GM12878 (cell line): Measurements from ENCODE around the gene RMND5A. TPM values are rescaled to one million over a fixed set of nuclear protein-coding genes. Genes with fewer than 3 reads are reported as not detected.

ENCODE experiments used
- ATF7 ChIP-seq: fragments of 450-650 bp; IDR thresholded peaks from 2 replicates; pipeline ENCODE4 v1.6.1; 2016; ENCODE audit warnings: low read depth, mild to moderate bottlenecking
- ESRRA ChIP-seq: IDR thresholded peaks from 2 replicates; pipeline ENCODE4 v1.6.1; 2012; ENCODE audit warnings: mild to moderate bottlenecking, low read length, improper control_type of control experiment
- FOXK2 ChIP-seq: fragments of 450-650 bp; IDR thresholded peaks from 2 replicates; pipeline ENCODE4 v1.6.1; 2017; ENCODE audit warnings: mild to moderate bottlenecking, moderate library complexity
- HCFC1 ChIP-seq: fragments of 150-350 bp; IDR thresholded peaks from 2 replicates; pipeline ENCODE4 v1.6.1; 2014; ENCODE audit warnings: low read length
- HDAC6 ChIP-seq: fragments of 200-600 bp; sonication (generic); IDR thresholded peaks from one replicate; pipeline ENCODE4 v1.8.0; 2017; ENCODE audit warnings: antibody characterized with exemption; ENCODE audit not compliant: unreplicated experiment
- IKZF2 ChIP-seq, 2 experiments: fragments of 450-650 bp; IDR thresholded peaks; 2 replicates each; pipeline ENCODE4 v1.6.1; 2017; ENCODE audit warnings: mild to moderate bottlenecking in 2 of 2, moderate library complexity in 2 of 2
- MXI1 ChIP-seq: fragments of 150-350 bp; IDR thresholded peaks from 2 replicates; pipeline ENCODE4 v1.6.1; 2011; ENCODE audit warnings: low read depth, mild to moderate bottlenecking, inconsistent platforms, low read length, improper control_type of control experiment
- NBN ChIP-seq: fragments of 450-650 bp; IDR thresholded peaks from 2 replicates; pipeline ENCODE4 v1.6.1; 2016
- POLR2AphosphoS2 ChIP-seq: IDR thresholded peaks from 2 replicates; pipeline ENCODE4 v1.6.1; 2011; ENCODE audit warnings: low read depth, mild to moderate bottlenecking, low read length, improper control_type of control experiment, moderate library complexity
- RAD21 ChIP-seq: IDR thresholded peaks from 2 replicates; pipeline ENCODE4 v1.6.1; 2011; ENCODE audit warnings: mild to moderate bottlenecking, low read depth, low read length, moderate library complexity; ENCODE audit not compliant: insufficient read depth
- RCOR1 ChIP-seq: conservative IDR thresholded peaks from 2 replicates; pipeline ENCODE4 v1.6.1; 2012; ENCODE audit warnings: low read depth, low read length, improper control_type of control experiment
- SMC3 ChIP-seq: IDR thresholded peaks from 2 replicates; pipeline ENCODE4 v1.6.1; 2011; ENCODE audit warnings: low read length, improper control_type of control experiment, borderline replicate concordance
- STAT1 ChIP-seq: fragments of 450-650 bp; conservative IDR thresholded peaks from 2 replicates; pipeline ENCODE4 v1.6.1; 2014; ENCODE audit warnings: antibody characterized with exemption, mild to moderate bottlenecking
- YY1 ChIP-seq: IDR thresholded peaks from 2 replicates; pipeline ENCODE4 v1.6.1; 2011; ENCODE audit warnings: low read depth, mild to moderate bottlenecking, low read length
- ZNF622 ChIP-seq: fragments of 450-650 bp; IDR thresholded peaks from 2 replicates; pipeline ENCODE4 v1.6.1; 2017; ENCODE audit warnings: mild to moderate bottlenecking, inconsistent platforms
- polyA plus RNA-seq, 11 experiments: library from polyadenylated mRNA; depleted of rRNA in 4 of 11; unstranded in 6 of 11; stranded (reverse) in 5 of 11; fragments of >200 nt; fragmentation: Nextera tagmentation in 4 of 11; fragmentation: Illumina TruSeq in 1 of 11; extraction: Ambion mirVana in 4 of 11; extraction: Trizol in 1 of 11; gene quantifications; 1 replicate in 1 of 11; 2 replicates in 10 of 11; pipeline versions ENCODE4 v1.2.1 to v1.2.3, GENCODE V29; 2011 to 2016; ENCODE audit warnings: inconsistent platforms in 2 of 11, missing spikeins in 2 of 11, low read depth in 1 of 11
- total RNA-seq, 4 experiments: library from RNA; depleted of rRNA in 3 of 4; stranded (reverse); fragments of >200 nt in 3 of 4; fragmentation: Illumina TruSeq in 1 of 4; extraction: Trizol in 1 of 4; gene quantifications; 2 replicates each; pipeline versions ENCODE4 v1.2.1 to v1.2.3, GENCODE V29; 2013 to 2021
- TF ChIP-seq, protein P1 (sequence below): fragments of 450-650 bp; IDR thresholded peaks from 2 replicates; pipeline ENCODE4 v1.6.1; 2018; ENCODE audit warnings: mild to moderate bottlenecking, low read depth, moderate library complexity; ENCODE audit not compliant: partially characterized antibody
- TF ChIP-seq, protein P2 (sequence below): fragments of 450-650 bp; IDR thresholded peaks from 2 replicates; pipeline ENCODE4 v1.6.1; 2017; ENCODE audit warnings: antibody characterized with exemption, mild to moderate bottlenecking, moderate library complexity
- TF ChIP-seq, protein P3 (sequence below): fragments of 450-650 bp; IDR thresholded peaks from 2 replicates; pipeline ENCODE4 v1.6.1; 2017; ENCODE audit warnings: mild to moderate bottlenecking, moderate library complexity

Gene RMND5A
- total and polyA plus RNA-seq, 10 of the 15 experiments (the other 5 are each of a cell fraction or from before 2014, with no cell fraction given): 8.3 to 33.6 (median 23.2) TPM

DNA sequence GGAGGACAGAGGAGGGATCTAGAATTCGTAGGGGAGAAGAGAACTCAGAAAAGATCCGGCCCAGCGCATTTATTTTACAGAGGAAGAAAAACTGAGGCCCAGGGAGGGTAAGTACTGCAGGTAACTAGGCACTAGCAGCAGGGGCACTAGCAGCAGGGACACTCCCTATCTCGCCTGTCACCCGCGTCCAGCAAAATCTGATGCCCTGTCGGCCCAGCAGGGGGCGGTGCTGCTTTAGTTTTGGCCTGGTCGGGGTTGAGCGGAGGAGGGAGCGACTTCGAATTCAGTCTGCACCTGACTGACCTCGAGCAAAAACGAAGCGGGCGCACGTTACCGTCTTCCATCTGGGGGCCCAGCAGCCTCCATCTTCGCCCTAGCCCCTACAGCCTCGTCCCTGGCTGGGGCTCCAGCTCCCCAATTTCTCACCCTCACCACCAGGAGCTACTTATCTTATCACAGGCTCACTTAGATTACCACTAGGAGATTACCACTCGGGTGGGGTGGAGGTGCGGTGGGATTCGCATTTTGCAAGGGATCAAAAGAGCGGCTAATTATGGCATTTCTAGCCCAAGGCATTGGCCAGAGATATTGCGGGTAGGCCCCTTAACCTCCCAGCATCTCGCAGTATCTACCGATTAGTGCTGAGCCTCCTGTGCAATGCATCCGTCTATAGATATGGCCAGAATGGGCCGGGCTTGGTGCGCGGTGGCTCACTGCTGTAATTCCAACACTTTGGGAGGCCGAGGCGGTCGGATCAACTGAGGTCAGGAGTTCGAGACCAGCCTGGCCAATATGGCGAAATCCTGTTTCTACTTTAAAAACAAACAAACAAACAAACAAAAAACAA, 88.4 kb downstream of the RMND5A start (continued):
- TF ChIP-seq, protein P1, sequence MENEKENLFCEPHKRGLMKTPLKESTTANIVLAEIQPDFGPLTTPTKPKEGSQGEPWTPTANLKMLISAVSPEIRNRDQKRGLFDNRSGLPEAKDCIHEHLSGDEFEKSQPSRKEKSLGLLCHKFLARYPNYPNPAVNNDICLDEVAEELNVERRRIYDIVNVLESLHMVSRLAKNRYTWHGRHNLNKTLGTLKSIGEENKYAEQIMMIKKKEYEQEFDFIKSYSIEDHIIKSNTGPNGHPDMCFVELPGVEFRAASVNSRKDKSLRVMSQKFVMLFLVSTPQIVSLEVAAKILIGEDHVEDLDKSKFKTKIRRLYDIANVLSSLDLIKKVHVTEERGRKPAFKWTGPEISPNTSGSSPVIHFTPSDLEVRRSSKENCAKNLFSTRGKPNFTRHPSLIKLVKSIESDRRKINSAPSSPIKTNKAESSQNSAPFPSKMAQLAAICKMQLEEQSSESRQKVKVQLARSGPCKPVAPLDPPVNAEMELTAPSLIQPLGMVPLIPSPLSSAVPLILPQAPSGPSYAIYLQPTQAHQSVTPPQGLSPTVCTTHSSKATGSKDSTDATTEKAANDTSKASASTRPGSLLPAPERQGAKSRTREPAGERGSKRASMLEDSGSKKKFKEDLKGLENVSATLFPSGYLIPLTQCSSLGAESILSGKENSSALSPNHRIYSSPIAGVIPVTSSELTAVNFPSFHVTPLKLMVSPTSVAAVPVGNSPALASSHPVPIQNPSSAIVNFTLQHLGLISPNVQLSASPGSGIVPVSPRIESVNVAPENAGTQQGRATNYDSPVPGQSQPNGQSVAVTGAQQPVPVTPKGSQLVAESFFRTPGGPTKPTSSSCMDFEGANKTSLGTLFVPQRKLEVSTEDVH: no peak
- TF ChIP-seq RCOR1: 0 out of 2 replicates have a peak, but pooled peaks have one; percentile 66
- TF ChIP-seq SMC3: peak; percentile 88
- TF ChIP-seq, protein P2, sequence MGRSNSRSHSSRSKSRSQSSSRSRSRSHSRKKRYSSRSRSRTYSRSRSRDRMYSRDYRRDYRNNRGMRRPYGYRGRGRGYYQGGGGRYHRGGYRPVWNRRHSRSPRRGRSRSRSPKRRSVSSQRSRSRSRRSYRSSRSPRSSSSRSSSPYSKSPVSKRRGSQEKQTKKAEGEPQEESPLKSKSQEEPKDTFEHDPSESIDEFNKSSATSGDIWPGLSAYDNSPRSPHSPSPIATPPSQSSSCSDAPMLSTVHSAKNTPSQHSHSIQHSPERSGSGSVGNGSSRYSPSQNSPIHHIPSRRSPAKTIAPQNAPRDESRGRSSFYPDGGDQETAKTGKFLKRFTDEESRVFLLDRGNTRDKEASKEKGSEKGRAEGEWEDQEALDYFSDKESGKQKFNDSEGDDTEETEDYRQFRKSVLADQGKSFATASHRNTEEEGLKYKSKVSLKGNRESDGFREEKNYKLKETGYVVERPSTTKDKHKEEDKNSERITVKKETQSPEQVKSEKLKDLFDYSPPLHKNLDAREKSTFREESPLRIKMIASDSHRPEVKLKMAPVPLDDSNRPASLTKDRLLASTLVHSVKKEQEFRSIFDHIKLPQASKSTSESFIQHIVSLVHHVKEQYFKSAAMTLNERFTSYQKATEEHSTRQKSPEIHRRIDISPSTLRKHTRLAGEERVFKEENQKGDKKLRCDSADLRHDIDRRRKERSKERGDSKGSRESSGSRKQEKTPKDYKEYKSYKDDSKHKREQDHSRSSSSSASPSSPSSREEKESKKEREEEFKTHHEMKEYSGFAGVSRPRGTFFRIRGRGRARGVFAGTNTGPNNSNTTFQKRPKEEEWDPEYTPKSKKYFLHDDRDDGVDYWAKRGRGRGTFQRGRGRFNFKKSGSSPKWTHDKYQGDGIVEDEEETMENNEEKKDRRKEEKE: no peak
- no peak for TF ChIP-seq ATF7
- TF ChIP-seq FOXK2: no peak
- TF ChIP-seq IKZF2 (IDR thresholded peaks at IDR 0.05): no peak
- TF ChIP-seq, protein P3, sequence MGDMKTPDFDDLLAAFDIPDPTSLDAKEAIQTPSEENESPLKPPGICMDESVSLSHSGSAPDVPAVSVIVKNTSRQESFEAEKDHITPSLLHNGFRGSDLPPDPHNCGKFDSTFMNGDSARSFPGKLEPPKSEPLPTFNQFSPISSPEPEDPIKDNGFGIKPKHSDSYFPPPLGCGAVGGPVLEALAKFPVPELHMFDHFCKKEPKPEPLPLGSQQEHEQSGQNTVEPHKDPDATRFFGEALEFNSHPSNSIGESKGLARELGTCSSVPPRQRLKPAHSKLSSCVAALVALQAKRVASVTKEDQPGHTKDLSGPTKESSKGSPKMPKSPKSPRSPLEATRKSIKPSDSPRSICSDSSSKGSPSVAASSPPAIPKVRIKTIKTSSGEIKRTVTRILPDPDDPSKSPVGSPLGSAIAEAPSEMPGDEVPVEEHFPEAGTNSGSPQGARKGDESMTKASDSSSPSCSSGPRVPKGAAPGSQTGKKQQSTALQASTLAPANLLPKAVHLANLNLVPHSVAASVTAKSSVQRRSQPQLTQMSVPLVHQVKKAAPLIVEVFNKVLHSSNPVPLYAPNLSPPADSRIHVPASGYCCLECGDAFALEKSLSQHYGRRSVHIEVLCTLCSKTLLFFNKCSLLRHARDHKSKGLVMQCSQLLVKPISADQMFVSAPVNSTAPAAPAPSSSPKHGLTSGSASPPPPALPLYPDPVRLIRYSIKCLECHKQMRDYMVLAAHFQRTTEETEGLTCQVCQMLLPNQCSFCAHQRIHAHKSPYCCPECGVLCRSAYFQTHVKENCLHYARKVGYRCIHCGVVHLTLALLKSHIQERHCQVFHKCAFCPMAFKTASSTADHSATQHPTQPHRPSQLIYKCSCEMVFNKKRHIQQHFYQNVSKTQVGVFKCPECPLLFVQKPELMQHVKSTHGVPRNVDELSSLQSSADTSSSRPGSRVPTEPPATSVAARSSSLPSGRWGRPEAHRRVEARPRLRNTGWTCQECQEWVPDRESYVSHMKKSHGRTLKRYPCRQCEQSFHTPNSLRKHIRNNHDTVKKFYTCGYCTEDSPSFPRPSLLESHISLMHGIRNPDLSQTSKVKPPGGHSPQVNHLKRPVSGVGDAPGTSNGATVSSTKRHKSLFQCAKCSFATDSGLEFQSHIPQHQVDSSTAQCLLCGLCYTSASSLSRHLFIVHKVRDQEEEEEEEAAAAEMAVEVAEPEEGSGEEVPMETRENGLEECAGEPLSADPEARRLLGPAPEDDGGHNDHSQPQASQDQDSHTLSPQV: no peak
- TF ChIP-seq MXI1: no peak
- peak; percentile 62; the same call in 1 of the 2 replicates for TF ChIP-seq YY1
- no peak for TF ChIP-seq STAT1
- TF ChIP-seq NBN: no peak
- TF ChIP-seq ESRRA: no peak
- TF ChIP-seq HDAC6: no peak
- TF ChIP-seq HCFC1: no peak
- no peak for TF ChIP-seq POLR2AphosphoS2
- TF ChIP-seq ZNF622: no peak
- peak; percentile 94 for TF ChIP-seq RAD21
